Neural crest cell (in vitro differentiated cells): ENCODE data around the gene MMP17. TPM values are rescaled to one million over a fixed set of nuclear protein-coding genes. Genes with fewer than 3 reads are reported as not detected.

ENCODE experiments used
- DNase-seq: peaks from one replicate; pipeline ENCODE4 v3.0.0; 2021; ENCODE audit warnings: low read depth, mixed read lengths, low spot score
- H3K27ac Mint-ChIP-seq: one replicate; pipeline ENCODE4 v1.8.0; 2021; ENCODE audit warnings: mild to moderate bottlenecking, mixed read lengths; ENCODE audit not compliant: unreplicated experiment
- H3K27me3 Mint-ChIP-seq: 2 replicates; pipeline ENCODE4 v1.8.0; 2021; ENCODE audit warnings: low read depth, mild to moderate bottlenecking, mixed read lengths
- H3K36me3 Mint-ChIP-seq: 2 replicates; pipeline ENCODE4 v1.8.0; 2021; ENCODE audit warnings: low read depth, mild to moderate bottlenecking, mixed read lengths
- H3K4me1 Mint-ChIP-seq: 2 replicates; pipeline ENCODE4 v1.8.0; 2021; ENCODE audit warnings: mixed read lengths
- H3K4me3 Mint-ChIP-seq: one replicate; pipeline ENCODE4 v1.8.0; 2021; ENCODE audit warnings: mild to moderate bottlenecking, mixed read lengths
- H3K9me3 Mint-ChIP-seq: 2 replicates; pipeline ENCODE4 v1.8.0; 2021; ENCODE audit warnings: mixed read lengths
- total RNA-seq: library from RNA; stranded (reverse); gene quantifications from 2 replicates; pipeline ENCODE4 v1.2.1, GENCODE V29; 2021
- TF ChIP-seq, protein P1 (sequence below): fragments of 200-600 bp; sonication (generic); conservative IDR thresholded peaks from 2 replicates; pipeline ENCODE4 v1.5.0; 2021; ENCODE audit warnings: antibody characterized with exemption, mild to moderate bottlenecking

The MMP17 gene
- total RNA-seq, 1 donor from 2014 or later, result 90.9 TPM

DNA sequence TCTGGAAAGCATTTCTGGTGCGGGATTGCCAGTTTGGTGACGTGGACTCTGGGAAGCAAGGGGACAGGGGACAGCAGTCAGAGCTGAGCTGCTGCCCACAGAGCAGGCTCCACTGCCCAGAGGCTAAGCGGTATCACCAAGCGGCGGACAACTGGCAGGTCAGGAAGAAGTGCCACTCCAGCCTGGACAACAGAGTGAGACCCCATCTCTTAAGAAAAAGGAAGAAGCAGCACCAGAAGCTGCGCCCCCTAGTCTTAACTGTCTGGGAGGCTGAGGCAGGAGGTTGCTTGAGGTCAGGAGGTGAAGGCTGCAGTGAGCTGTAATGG is 31.8 kb upstream of the MMP17 start:
- TF ChIP-seq, protein P1, sequence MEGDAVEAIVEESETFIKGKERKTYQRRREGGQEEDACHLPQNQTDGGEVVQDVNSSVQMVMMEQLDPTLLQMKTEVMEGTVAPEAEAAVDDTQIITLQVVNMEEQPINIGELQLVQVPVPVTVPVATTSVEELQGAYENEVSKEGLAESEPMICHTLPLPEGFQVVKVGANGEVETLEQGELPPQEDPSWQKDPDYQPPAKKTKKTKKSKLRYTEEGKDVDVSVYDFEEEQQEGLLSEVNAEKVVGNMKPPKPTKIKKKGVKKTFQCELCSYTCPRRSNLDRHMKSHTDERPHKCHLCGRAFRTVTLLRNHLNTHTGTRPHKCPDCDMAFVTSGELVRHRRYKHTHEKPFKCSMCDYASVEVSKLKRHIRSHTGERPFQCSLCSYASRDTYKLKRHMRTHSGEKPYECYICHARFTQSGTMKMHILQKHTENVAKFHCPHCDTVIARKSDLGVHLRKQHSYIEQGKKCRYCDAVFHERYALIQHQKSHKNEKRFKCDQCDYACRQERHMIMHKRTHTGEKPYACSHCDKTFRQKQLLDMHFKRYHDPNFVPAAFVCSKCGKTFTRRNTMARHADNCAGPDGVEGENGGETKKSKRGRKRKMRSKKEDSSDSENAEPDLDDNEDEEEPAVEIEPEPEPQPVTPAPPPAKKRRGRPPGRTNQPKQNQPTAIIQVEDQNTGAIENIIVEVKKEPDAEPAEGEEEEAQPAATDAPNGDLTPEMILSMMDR, result no peak
- H3K27me3 Mint-ChIP-seq, result no peaks in the 10 kb centered on the region
- H3K9me3 Mint-ChIP-seq, result no peaks in the 10 kb centered on the region
- peaks cover 15% of the 10 kb centered on the region for H3K4me1 Mint-ChIP-seq
- H3K36me3 Mint-ChIP-seq, result peaks cover 25% of the 10 kb centered on the region
- H3K4me3 Mint-ChIP-seq, result no peak overlapping the region
- H3K27ac Mint-ChIP-seq, result peak overlapping the region; percentile 60
- no peak for DNase-seq

DNA sequence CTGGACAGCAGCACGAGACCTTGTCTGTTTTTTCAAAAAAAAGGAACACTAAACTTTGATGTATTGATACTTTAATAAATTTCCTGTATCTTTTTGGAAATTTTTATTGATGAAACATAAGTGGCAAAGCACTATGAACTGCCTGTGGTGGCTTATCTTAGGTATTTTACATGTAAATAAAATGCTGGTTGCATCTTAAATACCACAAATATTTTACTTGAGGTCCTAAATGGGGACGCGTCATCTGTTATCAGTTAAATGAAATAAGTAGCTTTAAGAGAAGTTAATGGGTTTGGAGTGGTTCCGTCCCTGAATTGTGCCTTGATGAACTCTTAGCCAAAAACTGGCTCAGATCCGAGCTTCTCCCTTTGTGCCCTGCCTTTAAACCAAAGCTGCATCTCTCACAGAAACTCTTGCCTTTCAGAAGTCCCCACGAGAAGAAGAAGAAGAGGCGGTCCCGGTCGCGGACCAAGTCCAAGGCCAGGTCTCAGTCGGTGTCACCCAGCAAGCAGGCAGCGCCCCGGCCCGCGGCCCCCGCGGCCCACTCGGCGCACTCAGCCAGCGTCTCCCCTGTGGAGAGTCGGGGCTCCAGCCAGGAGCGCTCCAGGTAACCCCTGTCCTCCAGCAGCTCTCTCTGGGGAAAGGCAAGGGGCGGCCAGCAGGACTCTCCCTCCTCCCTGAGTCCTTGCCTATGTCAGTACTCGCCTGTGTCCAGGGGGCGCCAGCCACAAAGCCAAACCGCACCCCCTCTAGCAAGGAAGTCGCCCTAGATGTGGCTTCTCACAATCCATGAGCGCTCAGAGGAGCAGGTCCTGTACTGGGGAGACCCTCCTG is 31.2 kb upstream of the MMP17 start:
- no peak overlapping the region for H3K4me3 Mint-ChIP-seq
- H3K9me3 Mint-ChIP-seq, result no peaks in the 10 kb centered on the region
- H3K4me1 Mint-ChIP-seq, result peaks cover 15% of the 10 kb centered on the region
- no peak for DNase-seq
- peaks cover 24% of the 10 kb centered on the region for H3K36me3 Mint-ChIP-seq
- H3K27me3 Mint-ChIP-seq, result no peaks in the 10 kb centered on the region
- TF ChIP-seq, protein P1, result no peak
- H3K27ac Mint-ChIP-seq, result no peak overlapping the region

- H3K4me3 Mint-ChIP-seq, result no peak overlapping the region
- H3K27ac Mint-ChIP-seq, result no peak overlapping the region
- TF ChIP-seq, protein P1, result no peak
- peaks cover 13% of the 10 kb centered on the region for H3K4me1 Mint-ChIP-seq
- no peaks in the 10 kb centered on the region for H3K9me3 Mint-ChIP-seq
- DNase-seq, result no peak
- H3K36me3 Mint-ChIP-seq, result peaks cover 22% of the 10 kb centered on the region
- no peaks in the 10 kb centered on the region for H3K27me3 Mint-ChIP-seq
Measured at GRCh38 chr12:131797588-131797934, 30.6 kb upstream of the MMP17 start.

DNA sequence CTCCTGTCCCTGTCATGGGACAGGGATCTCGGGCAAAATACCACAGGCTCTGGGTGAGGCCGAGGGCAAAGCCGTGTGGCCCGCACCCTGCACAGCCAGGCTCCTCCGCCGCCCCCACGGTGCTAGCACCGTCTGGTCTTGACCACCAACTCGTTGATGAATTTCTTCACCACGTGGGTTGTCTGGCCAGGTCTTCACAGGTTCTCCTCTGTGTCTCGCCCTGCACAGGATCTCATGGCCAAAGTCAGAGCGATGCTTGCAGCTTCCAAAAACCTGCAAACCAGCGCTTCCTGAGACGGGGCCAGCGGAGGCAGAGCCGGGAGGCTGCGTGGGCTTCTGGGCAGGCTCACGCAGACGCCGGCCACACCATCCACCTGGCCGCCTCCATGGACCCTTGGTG is 29.0 kb upstream of the MMP17 start:
- no peaks in the 10 kb centered on the region for H3K9me3 Mint-ChIP-seq
- H3K27me3 Mint-ChIP-seq, result no peaks in the 10 kb centered on the region
- peaks cover 17% of the 10 kb centered on the region for H3K36me3 Mint-ChIP-seq
- H3K4me3 Mint-ChIP-seq, result no peak overlapping the region
- no peak overlapping the region for H3K27ac Mint-ChIP-seq
- H3K4me1 Mint-ChIP-seq, result peaks cover 4% of the 10 kb centered on the region
- TF ChIP-seq, protein P1, result no peak
- no peak for DNase-seq

- TF ChIP-seq, protein P1, result no peak
- peaks cover 17% of the 10 kb centered on the region for H3K36me3 Mint-ChIP-seq
- no peaks in the 10 kb centered on the region for H3K9me3 Mint-ChIP-seq
- H3K4me3 Mint-ChIP-seq, result no peak overlapping the region
- H3K4me1 Mint-ChIP-seq, result peaks cover 4% of the 10 kb centered on the region
- no peak overlapping the region for H3K27ac Mint-ChIP-seq
- H3K27me3 Mint-ChIP-seq, result no peaks in the 10 kb centered on the region
- no peak for DNase-seq
Measured at GRCh38 chr12:131799828-131800593, 28.2 kb upstream of the MMP17 start.
